DOHH2 (cell line): ENCODE measurements around the gene RHBDD3.

Source experiments
- H3F3A ChIP-seq: fragments of 200-600 bp; sonication (generic), shearing (Covaris generic); 2 replicates; pipeline ENCODE4 v1.6.0; 2016; ENCODE audit warnings: antibody characterized with exemption, mild to moderate bottlenecking; ENCODE audit not compliant: control insufficient read depth, insufficient read depth
- H3K27ac ChIP-seq: fragments of 200-600 bp; sonication (generic); 2 replicates; pipeline ENCODE4 v1.5.1; 2014; ENCODE audit warnings: low read depth, mild to moderate bottlenecking, low read length, moderate library complexity
- H3K27me3 ChIP-seq: fragments of 200-600 bp; sonication (generic); 2 replicates; pipeline ENCODE4 v1.6.1; 2014; ENCODE audit warnings: mild to moderate bottlenecking, low read length, mixed read lengths; ENCODE audit not compliant: control insufficient read depth
- H3K36me3 ChIP-seq: fragments of 200-600 bp; sonication (generic); 2 replicates; pipeline ENCODE4 v1.6.1; 2014; ENCODE audit warnings: mild to moderate bottlenecking, low read length, moderate library complexity, mixed read lengths; ENCODE audit not compliant: control insufficient read depth
- H3K4me1 ChIP-seq: fragments of 200-600 bp; sonication (generic); 2 replicates; pipeline ENCODE4 v1.6.1; 2014; ENCODE audit warnings: mild to moderate bottlenecking, low read length, mixed read lengths; ENCODE audit not compliant: control insufficient read depth
- H3K4me2 ChIP-seq: fragments of 200-600 bp; sonication (generic); 2 replicates; pipeline ENCODE4 v1.6.0; 2014; ENCODE audit warnings: mild to moderate bottlenecking, low read length, moderate library complexity
- H3K4me3 ChIP-seq: fragments of 200-600 bp; sonication (generic); 2 replicates; pipeline ENCODE4 v1.5.1; 2014; ENCODE audit warnings: mild to moderate bottlenecking, low read length, mixed read lengths
- H3K79me2 ChIP-seq: fragments of 200-600 bp; sonication (generic); 2 replicates; pipeline ENCODE4 v1.6.1; 2014; ENCODE audit warnings: mild to moderate bottlenecking, low read length, mixed read lengths; ENCODE audit not compliant: control insufficient read depth
- H3K9me2 ChIP-seq: fragments of 200-600 bp; sonication (generic); replicated peaks from 2 replicates; pipeline ENCODE4 v1.6.1; 2014; ENCODE audit warnings: mild to moderate bottlenecking, low read length, mixed read lengths; ENCODE audit not compliant: control insufficient read depth
- H3K9me3 ChIP-seq: fragments of 200-600 bp; sonication (generic); 2 replicates; pipeline ENCODE4 v1.6.1; 2014; ENCODE audit warnings: antibody characterized with exemption, low read length, mixed read lengths; ENCODE audit not compliant: control insufficient read depth, insufficient read depth
- H4K20me1 ChIP-seq: fragments of 200-600 bp; sonication (generic); 2 replicates; pipeline ENCODE4 v1.6.0; 2014; ENCODE audit warnings: low read depth, mild to moderate bottlenecking, antibody characterized with exemption, low read length, moderate library complexity; ENCODE audit not compliant: control insufficient read depth, insufficient read depth
- EZH2phosphoT487 ChIP-seq: fragments of 200-600 bp; sonication (generic); IDR thresholded peaks from 2 replicates; pipeline ENCODE4 v1.6.1; 2017; ENCODE audit warnings: borderline replicate concordance, mild to moderate bottlenecking, antibody characterized with exemption, low read length, moderate library complexity, mixed read lengths
- TF ChIP-seq, protein P1 (sequence below): fragments of 200-600 bp; sonication (generic); IDR thresholded peaks from one replicate; pipeline ENCODE4 v1.5.1; 2014; ENCODE audit warnings: antibody characterized with exemption, mild to moderate bottlenecking, low read depth, low read length; ENCODE audit not compliant: poor library complexity, severe bottlenecking

Gene RHBDD3

DNA sequence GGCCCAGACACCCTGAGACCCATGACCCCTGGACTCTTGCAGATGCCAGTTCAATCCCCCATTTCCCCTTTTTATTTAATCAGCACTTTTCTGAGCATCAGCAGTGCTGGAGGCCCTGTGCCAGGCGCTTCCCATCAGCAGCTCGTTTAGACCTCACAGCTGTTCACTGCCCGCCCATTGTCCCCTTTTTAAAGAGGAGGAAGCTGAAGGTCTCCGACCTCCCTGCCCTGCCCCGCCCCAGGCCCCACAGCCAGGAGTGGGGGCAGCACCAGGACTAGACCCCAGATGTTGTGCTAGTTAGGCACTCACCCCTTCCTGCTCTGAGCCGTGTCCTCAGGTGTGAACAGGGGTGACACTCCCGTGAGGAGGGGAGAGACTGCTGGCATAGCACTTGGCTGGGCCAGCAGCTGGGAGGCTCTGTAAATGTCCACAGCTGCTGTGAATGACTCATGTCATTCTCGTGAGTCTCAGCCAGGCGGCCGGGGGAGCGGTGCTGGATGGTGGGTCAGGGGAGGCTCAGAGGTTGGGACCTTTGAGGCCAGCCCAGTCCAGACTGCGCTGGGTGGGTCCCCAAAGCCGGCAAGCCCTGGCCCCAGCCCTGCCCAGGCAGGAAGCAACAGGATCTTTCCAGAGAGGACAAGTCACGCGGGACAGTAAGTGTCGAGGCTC lies 42.2 kb downstream of the RHBDD3 start:
- Histone ChIP-seq H3K36me3 (no peaks in the 10 kb centered on the region), H3K27me3 (no peaks in the 10 kb centered on the region), H3K4me1 (no peaks in the 10 kb centered on the region), H4K20me1 (no peaks in the 10 kb centered on the region), H3K4me2 (no peak overlapping the region), H3K27ac (no peak overlapping the region), H3K4me3 (no peak overlapping the region), H3K9me3 (no peaks in the 10 kb centered on the region), H3K9me2 (no peaks in the 10 kb centered on the region), H3F3A (no peaks in the 10 kb centered on the region), H3K79me2 (no peaks in the 10 kb centered on the region)
- TF ChIP-seq EZH2phosphoT487: no peak
- TF ChIP-seq, protein P1, sequence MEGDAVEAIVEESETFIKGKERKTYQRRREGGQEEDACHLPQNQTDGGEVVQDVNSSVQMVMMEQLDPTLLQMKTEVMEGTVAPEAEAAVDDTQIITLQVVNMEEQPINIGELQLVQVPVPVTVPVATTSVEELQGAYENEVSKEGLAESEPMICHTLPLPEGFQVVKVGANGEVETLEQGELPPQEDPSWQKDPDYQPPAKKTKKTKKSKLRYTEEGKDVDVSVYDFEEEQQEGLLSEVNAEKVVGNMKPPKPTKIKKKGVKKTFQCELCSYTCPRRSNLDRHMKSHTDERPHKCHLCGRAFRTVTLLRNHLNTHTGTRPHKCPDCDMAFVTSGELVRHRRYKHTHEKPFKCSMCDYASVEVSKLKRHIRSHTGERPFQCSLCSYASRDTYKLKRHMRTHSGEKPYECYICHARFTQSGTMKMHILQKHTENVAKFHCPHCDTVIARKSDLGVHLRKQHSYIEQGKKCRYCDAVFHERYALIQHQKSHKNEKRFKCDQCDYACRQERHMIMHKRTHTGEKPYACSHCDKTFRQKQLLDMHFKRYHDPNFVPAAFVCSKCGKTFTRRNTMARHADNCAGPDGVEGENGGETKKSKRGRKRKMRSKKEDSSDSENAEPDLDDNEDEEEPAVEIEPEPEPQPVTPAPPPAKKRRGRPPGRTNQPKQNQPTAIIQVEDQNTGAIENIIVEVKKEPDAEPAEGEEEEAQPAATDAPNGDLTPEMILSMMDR: no peak

DNA sequence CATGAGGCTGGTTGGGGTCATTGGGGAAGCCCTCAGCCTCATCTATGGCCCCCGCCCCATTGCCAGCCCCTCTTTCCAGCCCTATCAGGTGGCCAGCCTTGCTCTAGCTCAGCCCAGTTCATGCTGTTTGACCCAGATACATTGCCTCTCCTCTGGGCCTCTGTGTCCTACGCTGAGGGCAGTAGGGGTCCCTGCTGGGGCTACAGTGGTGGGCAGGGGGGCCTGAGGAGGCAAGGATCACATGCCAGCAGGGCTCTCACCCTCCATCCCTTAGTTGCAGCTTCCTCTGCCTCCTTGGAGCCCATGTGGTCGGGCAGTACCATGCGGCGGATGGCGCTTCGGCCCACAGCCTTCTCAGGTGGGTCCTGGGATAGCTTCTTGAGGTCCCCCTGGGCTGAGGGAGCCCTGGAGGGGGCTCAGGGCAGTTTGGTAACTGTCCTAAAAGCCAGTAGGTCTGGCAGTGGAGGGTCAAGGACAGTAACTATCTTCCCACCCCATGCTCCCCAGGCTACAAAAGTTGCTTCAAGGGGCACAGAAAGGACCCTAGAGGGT lies 42.8 kb downstream of the RHBDD3 start:
- Histone ChIP-seq H3K27me3 (no peaks in the 10 kb centered on the region), H3K4me1 (no peaks in the 10 kb centered on the region), H3K36me3 (no peaks in the 10 kb centered on the region), H3K9me3 (no peaks in the 10 kb centered on the region), H3K79me2 (no peaks in the 10 kb centered on the region), H4K20me1 (no peaks in the 10 kb centered on the region), H3F3A (no peaks in the 10 kb centered on the region), H3K9me2 (no peaks in the 10 kb centered on the region), H3K4me3 (no peak overlapping the region), H3K27ac (no peak overlapping the region), H3K4me2 (no peak overlapping the region)
- no peak for TF ChIP-seq EZH2phosphoT487
- TF ChIP-seq, protein P1: no peak

DNA sequence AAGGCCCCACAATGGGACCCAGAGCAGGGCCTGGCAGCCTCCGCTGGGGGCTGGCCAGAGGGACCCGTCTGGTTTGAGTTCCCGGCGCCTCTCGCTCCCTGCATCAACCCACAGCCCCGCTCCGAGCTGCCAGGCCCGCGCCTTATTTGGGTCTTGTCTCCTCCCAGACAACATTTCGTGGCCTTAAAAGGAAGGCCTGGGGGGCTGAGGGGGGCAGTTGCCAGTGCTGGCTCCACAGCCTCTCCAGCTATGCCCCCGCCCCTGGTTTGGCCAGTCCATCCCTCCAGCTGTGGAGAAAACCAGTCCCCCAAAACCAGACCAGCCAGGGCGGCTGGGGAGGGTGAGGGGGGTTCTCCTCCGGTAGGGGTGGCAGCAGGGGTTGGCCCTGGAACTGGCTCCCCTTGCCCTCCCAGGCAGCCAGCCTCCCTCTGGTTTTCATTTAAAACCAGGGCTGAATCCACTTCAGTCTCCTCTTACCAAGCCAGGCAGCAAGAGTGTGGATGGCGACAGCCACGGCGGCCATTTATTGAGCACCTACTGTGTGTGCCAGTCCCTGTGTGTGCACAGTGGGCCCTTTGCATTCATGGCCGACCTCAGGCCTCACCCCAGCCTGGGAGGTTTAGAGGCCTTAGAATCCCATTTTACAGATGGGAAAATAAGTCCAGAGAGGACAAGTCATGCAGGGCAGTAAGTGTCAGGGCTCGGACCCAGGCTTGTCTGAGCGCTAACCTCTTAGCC lies 43.5 kb downstream of the RHBDD3 start:
- H3K9me2 ChIP-seq: no peaks in the 10 kb centered on the region
- H3K36me3 ChIP-seq: no peaks in the 10 kb centered on the region
- H3K27me3 ChIP-seq: no peaks in the 10 kb centered on the region
- no peaks in the 10 kb centered on the region for H3K9me3 ChIP-seq
- no peaks in the 10 kb centered on the region for H4K20me1 ChIP-seq
- TF ChIP-seq, protein P1: no peak
- no peak for TF ChIP-seq EZH2phosphoT487
- H3K79me2 ChIP-seq: no peaks in the 10 kb centered on the region
- H3K4me1 ChIP-seq: no peaks in the 10 kb centered on the region
- H3K4me3 ChIP-seq: no peak overlapping the region
- no peak overlapping the region for H3K27ac ChIP-seq
- no peak overlapping the region for H3K4me2 ChIP-seq
- no peaks in the 10 kb centered on the region for H3F3A ChIP-seq
